DMS79 (cell line): ENCODE measurements around the gene SPOUT1.
"Not testable (repeated sequence)": the region's sequence is repeated elsewhere in the genome, so short reads cannot be mapped to it uniquely, and the experiment has no call there.

ENCODE experiments used
- DNase-seq: peaks from one replicate; lab custom pipeline; 2025; lab: John Stamatoyannopoulos, UW

Gene SPOUT1, protein sequence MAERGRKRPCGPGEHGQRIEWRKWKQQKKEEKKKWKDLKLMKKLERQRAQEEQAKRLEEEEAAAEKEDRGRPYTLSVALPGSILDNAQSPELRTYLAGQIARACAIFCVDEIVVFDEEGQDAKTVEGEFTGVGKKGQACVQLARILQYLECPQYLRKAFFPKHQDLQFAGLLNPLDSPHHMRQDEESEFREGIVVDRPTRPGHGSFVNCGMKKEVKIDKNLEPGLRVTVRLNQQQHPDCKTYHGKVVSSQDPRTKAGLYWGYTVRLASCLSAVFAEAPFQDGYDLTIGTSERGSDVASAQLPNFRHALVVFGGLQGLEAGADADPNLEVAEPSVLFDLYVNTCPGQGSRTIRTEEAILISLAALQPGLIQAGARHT

DNA sequence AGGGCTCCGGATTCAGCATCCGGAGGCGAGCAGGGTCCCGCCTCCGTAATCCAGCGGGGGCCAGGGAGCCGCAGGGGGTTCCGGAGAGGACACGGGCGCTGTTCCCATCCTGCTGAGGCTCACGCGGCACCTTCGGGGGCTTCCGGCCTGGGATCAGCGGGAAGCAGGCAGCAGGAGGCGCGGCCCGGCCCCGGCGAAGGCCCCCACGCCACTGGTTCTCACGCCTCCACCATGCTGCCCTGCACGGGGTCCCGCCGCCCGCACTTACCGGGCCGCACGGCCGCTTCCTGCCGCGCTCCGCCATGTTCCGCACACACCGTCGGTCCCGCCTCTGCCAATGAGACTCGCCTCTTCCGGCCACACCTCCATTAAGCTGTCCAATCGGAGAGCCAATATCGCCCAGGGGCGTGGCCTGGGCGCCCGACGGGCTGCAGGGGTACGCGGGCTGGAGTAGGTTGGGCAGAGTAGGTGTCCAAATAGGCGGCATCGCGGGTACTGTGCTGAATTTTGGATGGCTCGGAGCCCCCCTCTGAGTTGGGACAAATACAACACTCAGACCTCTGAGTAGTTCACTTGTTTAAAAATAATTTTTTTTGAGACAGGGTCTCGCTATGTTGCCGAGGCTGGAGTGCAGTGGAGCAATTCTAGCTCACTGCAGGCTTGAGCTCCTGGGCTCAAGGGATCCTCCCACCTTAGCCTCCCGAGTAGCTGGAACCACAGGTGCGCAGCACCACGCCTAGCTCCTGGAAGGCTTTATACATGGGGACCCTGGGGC, at the start of gene SPOUT1:
TSS of gene SPOUT1 (minus strand) at position 318 of the 775 bp plus-strand sequence. CDS start at position 304, 14 bp downstream.
- DNase-seq, result peak; percentile 77

- DNase-seq, result no peak
Measured at GRCh38 chr9:128877852-128878251, 48.3 kb upstream of the SPOUT1 start.

GRCh38 chr9:128870941-128871265, 41.3 kb upstream of the SPOUT1 start:
- not testable (repeated sequence) for DNase-seq

- no peak for DNase-seq
Measured at GRCh38 chr9:128870128-128870940, 40.7 kb upstream of the SPOUT1 start.

DNA sequence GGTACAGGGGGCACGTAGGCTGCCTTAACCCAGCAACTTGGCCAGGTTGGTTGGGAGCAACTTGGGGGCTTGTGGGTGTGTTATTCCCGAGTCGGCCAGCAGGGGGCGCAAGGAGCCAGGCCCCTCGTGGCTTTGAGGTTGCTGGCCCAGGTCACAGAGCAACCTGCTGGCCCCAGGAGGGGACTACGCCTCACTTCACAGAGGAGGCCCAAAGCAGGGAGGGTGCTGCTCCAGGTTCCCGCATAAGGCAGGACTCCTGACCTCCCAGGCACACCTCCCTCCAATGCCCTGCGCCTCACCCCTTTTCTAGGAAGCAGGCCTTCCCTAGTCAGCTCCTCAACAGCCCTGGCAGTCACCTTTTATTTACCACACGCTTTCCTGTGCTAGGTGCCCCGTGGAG, 34.1 kb upstream of the SPOUT1 start:
- DNase-seq, result no peak

GRCh38 chr9:128862401-128862851, 32.8 kb upstream of the SPOUT1 start:
- no peak for DNase-seq

GRCh38 chr9:128861501-128861900, 31.9 kb upstream of the SPOUT1 start:
- DNase-seq, result no peak

GRCh38 chr9:128860937-128861336, 31.3 kb upstream of the SPOUT1 start:
- no peak for DNase-seq

GRCh38 chr9:128858476-128858875, 28.9 kb upstream of the SPOUT1 start:
- not testable (repeated sequence) for DNase-seq

DNA sequence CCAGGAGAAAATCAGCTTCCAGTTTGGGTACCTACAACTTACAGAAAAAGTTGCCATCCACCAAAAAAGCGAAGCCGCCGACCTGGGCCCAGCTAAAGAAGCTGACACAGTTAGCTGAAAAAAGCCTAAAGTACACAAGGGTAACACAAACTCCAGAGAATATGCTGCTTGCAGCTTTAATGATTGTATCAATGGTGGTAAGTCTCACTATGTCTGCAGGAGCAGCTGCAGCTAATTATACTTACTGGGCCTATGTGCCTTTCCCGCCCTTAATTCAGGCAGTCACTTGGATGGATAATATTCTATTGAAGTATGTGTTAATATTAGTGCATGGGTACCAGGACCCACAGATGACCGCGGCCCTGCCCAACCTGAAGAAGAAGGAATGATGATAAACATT, 24.9 kb upstream of the SPOUT1 start:
- DNase-seq, result not testable (repeated sequence)

GRCh38 chr9:128852646-128853045, 23.1 kb upstream of the SPOUT1 start:
- not testable (repeated sequence) for DNase-seq

- not testable (repeated sequence) for DNase-seq
Measured at GRCh38 chr9:128851779-128852600, 22.4 kb upstream of the SPOUT1 start.

DNA sequence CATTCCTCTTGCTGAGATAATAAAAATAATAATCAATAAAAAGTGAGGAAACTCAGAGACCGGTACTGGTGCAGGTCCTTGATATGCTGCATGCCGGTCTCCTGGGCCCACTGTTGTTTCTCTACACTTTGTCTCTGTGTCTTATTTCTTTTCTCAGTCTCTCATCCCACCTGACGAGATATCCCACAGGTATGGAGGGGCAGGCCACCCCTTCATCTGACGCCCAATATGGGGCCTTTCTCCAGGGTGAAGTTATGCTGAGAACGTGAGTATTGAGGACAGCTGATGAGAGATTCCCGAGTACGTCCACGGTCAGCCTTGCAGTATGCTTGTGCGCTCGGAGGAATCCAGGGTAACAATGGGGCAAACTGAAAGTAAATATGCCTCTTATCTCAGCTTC, 21.4 kb upstream of the SPOUT1 start:
- not testable (repeated sequence) for DNase-seq

GRCh38 chr9:128847803-128848202, 18.2 kb upstream of the SPOUT1 start:
- DNase-seq, result no peak

GRCh38 chr9:128846680-128847030, 17.1 kb upstream of the SPOUT1 start:
- DNase-seq, result no peak

GRCh38 chr9:128845186-128845931, 15.8 kb upstream of the SPOUT1 start:
- DNase-seq, result peak; percentile 96

- not testable (repeated sequence) for DNase-seq
Measured at GRCh38 chr9:128843171-128843570, 13.6 kb upstream of the SPOUT1 start.

GRCh38 chr9:128841694-128842492, 12.3 kb upstream of the SPOUT1 start:
- no peak for DNase-seq

GRCh38 chr9:128840524-128840923, 10.9 kb upstream of the SPOUT1 start:
- DNase-seq, result no peak

- DNase-seq, result no peak
Measured at GRCh38 chr9:128838338-128838737, 8.7 kb upstream of the SPOUT1 start.
